ENCODE measurements around the gene SERINC3. TPM values are rescaled to one million over a fixed set of nuclear protein-coding genes. Genes with fewer than 3 reads are reported as not detected.

The SERINC3 gene
- total and polyA plus RNA-seq, 2 of the 13 experiments (the other 11 are each of a cell fraction or from before 2014, with no cell fraction given) = 82.0 to 226 TPM

DNA sequence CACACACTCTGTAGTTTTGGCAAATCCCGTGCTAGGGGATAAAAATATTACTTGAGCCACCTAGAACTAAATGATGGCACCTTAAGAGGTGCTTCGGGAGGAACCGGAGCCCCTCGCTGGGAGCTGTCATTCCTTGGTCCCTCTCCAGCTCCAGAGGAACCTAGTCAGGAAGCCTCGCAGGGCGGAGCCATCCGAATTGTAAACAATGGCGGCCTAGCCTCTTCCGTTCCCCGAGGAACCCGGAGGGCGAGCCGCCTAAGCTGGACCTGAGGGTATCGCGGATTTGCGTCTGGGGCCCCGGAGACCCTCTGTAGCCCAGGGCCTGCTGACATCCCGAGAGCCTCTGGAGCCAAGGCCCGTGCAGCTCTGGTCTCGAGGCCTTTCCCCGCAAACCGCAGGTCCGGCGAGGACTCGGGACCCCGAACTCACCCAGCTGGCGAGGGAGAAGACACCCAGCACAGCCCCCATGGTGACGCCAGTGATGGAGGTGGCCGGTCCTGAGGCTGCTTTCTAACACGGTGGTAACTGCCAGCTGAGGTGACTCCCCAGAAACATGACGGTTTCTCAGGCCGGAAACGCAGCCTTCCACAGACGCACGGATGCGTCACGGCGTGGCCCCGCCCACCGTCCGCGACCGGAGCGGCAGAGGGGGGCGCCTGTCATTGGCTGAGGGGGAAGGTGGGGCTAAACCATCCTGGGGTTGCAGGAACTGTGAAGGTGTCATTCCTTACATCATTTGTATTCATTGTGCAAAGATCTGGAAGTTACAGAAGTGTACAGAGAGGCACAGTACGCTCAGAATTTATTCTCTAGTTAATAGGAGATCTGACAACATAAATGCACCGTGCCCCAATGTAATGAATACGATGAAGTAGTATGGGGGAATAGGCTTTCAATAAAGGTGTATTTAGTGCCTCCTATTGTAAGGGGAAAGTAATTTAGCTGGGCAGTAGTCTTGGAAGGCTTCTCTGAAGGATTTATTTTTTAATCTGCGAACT, at the start of gene SERINC3 (continued):
- TF ChIP-seq PAWR (CRISPR knock-in tag; IDR thresholded peaks at IDR 0.05; ENCODE audit: borderline replicate concordance) = peak; percentile 94; the same call in 1 of the 2 replicates
- TF ChIP-seq ZNF7 (CRISPR knock-in tag; IDR thresholded peaks at IDR 0.05) = 0 out of 2 replicates have a peak, but pooled peaks have one; percentile 35
- peak; percentile 68 for TF ChIP-seq PRDM15 (CRISPR knock-in tag; IDR thresholded peaks at IDR 0.05)
- peak; percentile 99 for TF ChIP-seq MTF2 (CRISPR knock-in tag; IDR thresholded peaks at IDR 0.05; ENCODE audit: borderline replicate concordance)
- TF ChIP-seq, protein P1, sequence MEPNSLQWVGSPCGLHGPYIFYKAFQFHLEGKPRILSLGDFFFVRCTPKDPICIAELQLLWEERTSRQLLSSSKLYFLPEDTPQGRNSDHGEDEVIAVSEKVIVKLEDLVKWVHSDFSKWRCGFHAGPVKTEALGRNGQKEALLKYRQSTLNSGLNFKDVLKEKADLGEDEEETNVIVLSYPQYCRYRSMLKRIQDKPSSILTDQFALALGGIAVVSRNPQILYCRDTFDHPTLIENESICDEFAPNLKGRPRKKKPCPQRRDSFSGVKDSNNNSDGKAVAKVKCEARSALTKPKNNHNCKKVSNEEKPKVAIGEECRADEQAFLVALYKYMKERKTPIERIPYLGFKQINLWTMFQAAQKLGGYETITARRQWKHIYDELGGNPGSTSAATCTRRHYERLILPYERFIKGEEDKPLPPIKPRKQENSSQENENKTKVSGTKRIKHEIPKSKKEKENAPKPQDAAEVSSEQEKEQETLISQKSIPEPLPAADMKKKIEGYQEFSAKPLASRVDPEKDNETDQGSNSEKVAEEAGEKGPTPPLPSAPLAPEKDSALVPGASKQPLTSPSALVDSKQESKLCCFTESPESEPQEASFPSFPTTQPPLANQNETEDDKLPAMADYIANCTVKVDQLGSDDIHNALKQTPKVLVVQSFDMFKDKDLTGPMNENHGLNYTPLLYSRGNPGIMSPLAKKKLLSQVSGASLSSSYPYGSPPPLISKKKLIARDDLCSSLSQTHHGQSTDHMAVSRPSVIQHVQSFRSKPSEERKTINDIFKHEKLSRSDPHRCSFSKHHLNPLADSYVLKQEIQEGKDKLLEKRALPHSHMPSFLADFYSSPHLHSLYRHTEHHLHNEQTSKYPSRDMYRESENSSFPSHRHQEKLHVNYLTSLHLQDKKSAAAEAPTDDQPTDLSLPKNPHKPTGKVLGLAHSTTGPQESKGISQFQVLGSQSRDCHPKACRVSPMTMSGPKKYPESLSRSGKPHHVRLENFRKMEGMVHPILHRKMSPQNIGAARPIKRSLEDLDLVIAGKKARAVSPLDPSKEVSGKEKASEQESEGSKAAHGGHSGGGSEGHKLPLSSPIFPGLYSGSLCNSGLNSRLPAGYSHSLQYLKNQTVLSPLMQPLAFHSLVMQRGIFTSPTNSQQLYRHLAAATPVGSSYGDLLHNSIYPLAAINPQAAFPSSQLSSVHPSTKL (CRISPR knock-in tag; IDR thresholded peaks at IDR 0.05) = peak; percentile 54; the same call in 1 of the 2 replicates
- TF ChIP-seq, protein P2, sequence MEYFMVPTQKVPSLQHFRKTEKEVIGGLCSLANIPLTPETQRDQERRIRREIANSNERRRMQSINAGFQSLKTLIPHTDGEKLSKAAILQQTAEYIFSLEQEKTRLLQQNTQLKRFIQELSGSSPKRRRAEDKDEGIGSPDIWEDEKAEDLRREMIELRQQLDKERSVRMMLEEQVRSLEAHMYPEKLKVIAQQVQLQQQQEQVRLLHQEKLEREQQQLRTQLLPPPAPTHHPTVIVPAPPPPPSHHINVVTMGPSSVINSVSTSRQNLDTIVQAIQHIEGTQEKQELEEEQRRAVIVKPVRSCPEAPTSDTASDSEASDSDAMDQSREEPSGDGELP (IDR thresholded peaks at IDR 0.05; ENCODE audit: borderline replicate concordance, low read depth) = peak; percentile 84; the same call in 1 of the 2 replicates
- TF ChIP-seq SP140L (CRISPR knock-in tag; IDR thresholded peaks at IDR 0.05; ENCODE audit: borderline replicate concordance) = no peak; the same call in 1 of the 2 replicates
- TF ChIP-seq AFF4 (CRISPR knock-in tag; IDR thresholded peaks at IDR 0.05) = no peak
- TF ChIP-seq HNF4G (IDR thresholded peaks at IDR 0.05; ENCODE audit: borderline replicate concordance, low read depth, low read length) = no peak
- no peak; the same call in none of the 2 replicates for TF ChIP-seq HNF4G (CRISPR knock-in tag; IDR thresholded peaks at IDR 0.05; ENCODE audit: borderline replicate concordance, low read depth)
- TF ChIP-seq KLF12 (CRISPR knock-in tag; IDR thresholded peaks at IDR 0.05; ENCODE audit: borderline replicate concordance) = peak; percentile 96
- no peak for TF ChIP-seq PRMT3 (CRISPR knock-in tag; IDR thresholded peaks at IDR 0.05; ENCODE audit: borderline replicate concordance, low read depth)
- TF ChIP-seq KDM2A (CRISPR knock-in tag; IDR thresholded peaks at IDR 0.05; ENCODE audit: borderline replicate concordance, low read depth) = peak; percentile 91
- no peak for TF ChIP-seq ZNF569 (CRISPR knock-in tag; IDR thresholded peaks at IDR 0.05; ENCODE audit: borderline replicate concordance)
